ENCODE measurements around the gene PGAM2. TPM values are rescaled to one million over a fixed set of nuclear protein-coding genes. Genes with fewer than 3 reads are reported as not detected.
"Not testable (repeated sequence)": the region's sequence is repeated elsewhere in the genome, so short reads cannot be mapped to it uniquely, and the experiment has no call there.

The PGAM2 gene
- total RNA-seq, 2 donors from 2014 or later, result 1.2 to 1.7 TPM

DNA sequence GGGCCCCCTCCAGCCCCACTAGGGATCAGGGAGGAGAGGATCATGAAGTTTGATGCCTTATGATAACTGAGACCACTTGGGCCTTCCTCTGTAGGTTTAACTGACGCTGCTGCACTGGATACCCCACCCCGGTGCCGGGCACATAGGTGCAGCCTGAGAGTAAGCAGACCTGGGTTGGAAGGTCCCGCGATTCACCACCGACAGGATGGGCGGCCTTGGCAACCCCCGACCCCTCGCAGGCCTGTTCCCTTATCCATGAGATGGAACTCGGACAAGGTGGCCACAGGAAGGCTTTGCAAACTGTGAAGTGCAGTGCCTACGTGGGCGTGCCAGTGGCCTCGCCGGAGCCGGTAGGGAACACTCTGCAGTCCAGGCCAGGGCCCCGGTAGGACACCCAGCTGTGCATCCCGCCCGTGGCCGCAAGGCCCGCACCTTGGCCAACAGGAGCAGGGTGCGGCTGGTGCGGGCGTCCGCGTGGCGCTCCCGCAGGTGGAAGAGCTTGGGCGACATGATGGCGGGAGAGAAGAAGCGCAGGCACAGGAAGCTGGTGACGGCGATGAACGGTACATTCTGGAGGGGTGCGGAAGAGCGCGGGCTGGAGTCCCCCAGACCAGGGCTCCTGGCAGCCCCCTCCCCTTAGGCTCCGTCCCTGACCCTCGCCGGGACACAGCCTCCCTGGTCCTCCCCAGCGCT lies 25.4 kb downstream of the PGAM2 start:
- not testable (repeated sequence) for H3K36me3 Mint-ChIP-seq (ENCODE audit: insufficient read depth in 2 of 2); H3K27me3 Mint-ChIP-seq (ENCODE audit: low read depth); H3K9me3 Mint-ChIP-seq; DNase-seq; H3K27ac Mint-ChIP-seq
- peak; percentile 28 to 41 for ATAC-seq (replicated peaks in 1 of 2)
- Mint-ChIP-seq H3K4me3 (peak overlapping the region; percentile 66 to 88), H3K4me1 (ENCODE audit: low read depth) (peaks cover 13% of the 10 kb centered on the region)

DNA sequence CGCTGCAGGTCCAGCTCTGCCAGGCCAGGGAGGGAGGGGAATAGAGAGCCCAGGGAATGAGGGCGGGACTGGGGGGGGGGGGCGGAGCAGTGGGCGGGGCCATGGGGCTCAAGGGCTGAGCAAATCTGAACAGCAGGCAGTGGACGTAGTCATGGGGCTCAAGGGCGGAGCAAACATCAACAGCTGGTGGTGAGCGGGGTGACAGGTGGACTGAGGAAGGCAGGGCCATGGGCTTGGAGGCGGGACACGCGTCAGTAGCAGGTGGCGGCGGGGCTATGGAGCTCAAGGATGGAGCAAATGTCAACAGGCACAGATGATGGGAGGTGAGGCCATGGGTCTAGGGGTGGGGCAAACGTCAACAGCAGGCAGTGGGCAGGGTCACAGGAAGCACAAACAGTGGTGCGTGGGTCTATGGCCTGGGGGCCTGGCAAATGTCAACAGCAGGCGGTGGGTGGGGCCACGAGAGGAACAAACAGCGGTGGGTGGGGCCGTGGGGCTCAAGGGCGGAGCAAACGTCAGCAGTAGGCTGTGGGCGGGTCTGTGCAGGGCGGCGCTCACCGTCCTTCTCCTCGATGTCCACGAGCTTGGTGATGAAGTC lies 26.3 kb downstream of the PGAM2 start:
- not testable (repeated sequence) for H3K9me3 Mint-ChIP-seq; H3K27ac Mint-ChIP-seq; H3K36me3 Mint-ChIP-seq (ENCODE audit: insufficient read depth in 2 of 2); H3K27me3 Mint-ChIP-seq (ENCODE audit: low read depth)
- peak overlapping the region; percentile 57 to 76 for H3K4me3 Mint-ChIP-seq
- peaks cover 10% of the 10 kb centered on the region for H3K4me1 Mint-ChIP-seq (ENCODE audit: low read depth)
- DNase-seq, result peak; percentile 88 to 91
- ATAC-seq (replicated peaks in 1 of 2), result peak; percentile 71 to 77

DNA sequence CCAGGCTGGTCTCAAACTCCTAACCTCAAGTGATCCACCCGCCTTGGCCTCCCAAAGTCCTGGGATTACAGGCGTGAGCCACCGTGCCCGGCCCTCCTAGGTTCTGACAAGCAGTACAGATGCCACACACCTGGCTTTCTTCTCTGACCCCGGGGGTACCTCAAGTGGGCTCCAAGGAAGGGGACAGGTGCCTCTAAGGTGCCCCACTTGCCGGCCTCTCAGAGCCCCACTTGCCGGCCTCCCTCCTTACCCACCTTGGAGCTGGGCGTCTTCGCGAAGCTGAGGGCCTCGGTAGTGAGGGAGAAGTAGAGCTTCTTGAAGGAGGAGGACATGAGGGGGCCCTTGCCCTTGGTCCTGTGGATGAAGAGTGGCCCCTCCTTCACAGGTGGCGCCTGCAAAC lies 26.8 kb downstream of the PGAM2 start:
- not testable (repeated sequence) for H3K4me3 Mint-ChIP-seq; H3K27ac Mint-ChIP-seq; DNase-seq; H3K36me3 Mint-ChIP-seq (ENCODE audit: insufficient read depth in 2 of 2); H3K9me3 Mint-ChIP-seq; H3K4me1 Mint-ChIP-seq (ENCODE audit: low read depth); H3K27me3 Mint-ChIP-seq (ENCODE audit: low read depth); ATAC-seq (replicated peaks in 1 of 2)

DNA sequence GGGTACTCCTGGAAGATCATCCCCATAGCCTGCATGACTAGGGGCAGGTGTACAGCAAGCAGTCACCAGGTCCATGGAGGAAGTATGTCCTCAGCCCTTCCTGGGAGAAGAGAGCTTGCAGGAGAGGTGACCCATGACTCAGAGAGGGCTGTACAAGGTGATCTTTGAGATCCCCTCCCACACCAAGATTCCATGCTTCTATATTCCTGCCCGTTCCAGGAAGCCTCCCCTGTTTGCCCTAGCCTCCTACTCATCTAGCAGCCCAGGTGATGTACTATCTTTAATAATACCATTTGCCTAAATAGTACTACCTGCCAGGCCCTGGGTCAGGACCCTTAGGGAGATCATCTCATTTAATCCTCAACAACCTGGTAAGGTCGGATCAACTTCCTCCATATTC lies 27.4 kb downstream of the PGAM2 start:
- H3K36me3 Mint-ChIP-seq (ENCODE audit: insufficient read depth in 2 of 2); H3K4me3 Mint-ChIP-seq; H3K27me3 Mint-ChIP-seq (ENCODE audit: low read depth); H3K4me1 Mint-ChIP-seq (ENCODE audit: low read depth); H3K27ac Mint-ChIP-seq; ATAC-seq (replicated peaks in 1 of 2); H3K9me3 Mint-ChIP-seq; DNase-seq: not testable (repeated sequence)

DNA sequence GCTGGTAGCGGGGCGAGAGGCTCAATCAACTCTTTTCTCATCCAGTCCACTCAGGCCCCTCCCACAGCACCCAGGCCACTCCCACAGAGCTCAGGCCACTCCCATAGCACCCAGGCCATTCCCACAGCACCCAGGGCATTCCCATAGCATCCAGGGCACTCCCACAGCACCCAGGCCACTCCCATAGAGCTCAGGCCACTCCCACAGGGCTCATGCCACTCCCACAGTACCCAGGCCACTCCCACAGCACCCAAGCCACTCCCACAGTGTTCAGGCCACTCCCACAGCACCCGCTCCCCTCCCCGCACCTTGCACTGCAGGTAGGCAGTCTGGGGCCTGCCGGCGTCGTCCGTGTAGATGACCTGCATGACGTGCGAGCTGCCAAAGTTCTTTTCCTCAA lies 29.0 kb downstream of the PGAM2 start:
- not testable (repeated sequence) for H3K27ac Mint-ChIP-seq; H3K4me3 Mint-ChIP-seq; H3K4me1 Mint-ChIP-seq (ENCODE audit: low read depth); H3K36me3 Mint-ChIP-seq (ENCODE audit: insufficient read depth in 2 of 2); H3K27me3 Mint-ChIP-seq (ENCODE audit: low read depth); H3K9me3 Mint-ChIP-seq
- peak; percentile 33 to 46 for DNase-seq
- peak; percentile 22 to 26 for ATAC-seq (replicated peaks in 1 of 2)

DNA sequence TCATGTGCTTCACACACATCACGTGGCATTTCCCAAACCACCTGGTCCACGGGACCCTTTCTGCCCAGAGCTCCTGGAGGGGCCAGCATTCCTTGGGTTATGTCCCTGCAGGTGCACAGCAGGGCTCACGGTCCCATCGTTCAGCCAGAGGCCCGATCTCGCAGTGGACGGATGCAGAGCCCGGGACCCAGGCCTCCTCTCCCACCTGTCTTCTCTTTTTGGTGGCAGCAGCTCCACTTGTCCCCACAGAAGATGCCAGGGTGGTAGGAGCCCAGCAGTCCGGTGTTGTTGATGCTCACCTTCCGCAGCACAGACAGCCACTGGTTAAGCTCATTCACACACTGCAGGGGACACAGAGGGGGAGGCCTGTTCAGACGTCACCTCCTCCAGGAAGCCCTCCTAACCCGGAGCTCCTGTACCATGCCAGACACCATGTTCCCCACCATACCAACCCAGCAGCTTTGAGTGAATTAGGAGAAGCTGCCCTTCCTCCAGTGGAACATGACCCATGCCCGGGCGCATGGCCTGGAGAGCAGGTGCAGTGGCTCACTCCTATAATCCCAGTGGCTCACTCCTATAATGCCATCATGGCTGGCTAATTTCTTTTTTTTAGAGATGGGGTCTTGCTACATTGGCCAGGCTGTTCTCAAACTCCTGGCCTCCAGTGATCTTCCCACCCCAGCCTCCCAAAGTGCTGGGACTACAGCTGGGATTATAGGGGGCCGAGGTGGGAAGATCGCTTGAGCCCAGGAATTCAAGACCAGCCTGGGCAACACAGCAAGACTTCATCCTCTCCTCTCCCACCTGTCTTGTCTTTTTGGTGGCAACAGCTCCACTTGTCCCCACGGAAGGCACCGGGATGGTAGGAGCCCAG lies 31.2 kb downstream of the PGAM2 start:
- not testable (repeated sequence) for DNase-seq; ATAC-seq (replicated peaks in 1 of 2); H3K4me1 Mint-ChIP-seq (ENCODE audit: low read depth); H3K27ac Mint-ChIP-seq; H3K27me3 Mint-ChIP-seq (ENCODE audit: low read depth); H3K4me3 Mint-ChIP-seq; H3K36me3 Mint-ChIP-seq (ENCODE audit: insufficient read depth in 2 of 2); H3K9me3 Mint-ChIP-seq

DNA sequence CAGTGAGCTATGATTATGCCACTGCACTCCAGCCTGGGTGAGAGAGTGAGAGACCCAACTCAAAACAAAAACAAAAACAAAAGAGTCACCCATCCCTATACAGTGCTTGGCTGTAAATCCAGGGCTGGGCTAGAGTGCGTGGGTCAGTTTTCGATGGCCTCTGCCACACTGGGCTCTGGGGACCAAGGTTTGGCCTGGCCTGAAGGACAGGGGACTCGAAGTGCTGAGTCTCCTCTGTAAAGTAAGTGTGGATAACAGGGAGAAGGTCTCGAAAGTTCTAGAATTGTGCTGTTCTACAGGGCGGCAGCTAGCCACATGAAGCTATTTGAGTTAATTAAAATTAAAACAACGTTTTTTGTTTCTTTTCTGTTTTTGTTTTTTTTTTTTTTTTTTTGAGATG lies 33.3 kb downstream of the PGAM2 start:
- not testable (repeated sequence) for DNase-seq

DNA sequence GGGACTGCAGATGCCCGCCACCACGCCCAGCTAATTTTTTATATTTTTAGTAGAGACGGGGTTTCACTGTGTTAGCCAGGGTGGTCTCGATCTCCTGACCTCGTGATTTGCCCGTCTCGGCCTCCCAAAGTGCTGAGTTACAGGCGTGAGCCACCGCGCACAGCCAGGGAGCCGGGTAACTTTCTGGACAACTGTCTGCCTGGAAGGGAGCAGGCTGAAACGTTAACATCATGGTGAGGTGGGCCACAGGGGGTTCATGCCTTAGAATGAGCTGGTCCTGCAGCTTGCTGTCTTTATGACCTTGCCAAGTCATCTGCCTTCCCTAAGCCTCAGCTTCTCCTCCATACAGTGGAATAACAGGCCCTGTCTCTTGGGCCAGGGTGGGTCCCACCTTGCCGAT lies 34.0 kb downstream of the PGAM2 start:
- not testable (repeated sequence) for H3K27me3 Mint-ChIP-seq (ENCODE audit: low read depth); ATAC-seq (replicated peaks in 1 of 2); H3K4me3 Mint-ChIP-seq; DNase-seq; H3K36me3 Mint-ChIP-seq (ENCODE audit: insufficient read depth in 2 of 2); H3K4me1 Mint-ChIP-seq (ENCODE audit: low read depth); H3K9me3 Mint-ChIP-seq; H3K27ac Mint-ChIP-seq

More for the DNA sequence above, 33.3 kb downstream of the PGAM2 start:
- not testable (repeated sequence) for ATAC-seq (replicated peaks in 1 of 2); H3K9me3 Mint-ChIP-seq; H3K36me3 Mint-ChIP-seq (ENCODE audit: insufficient read depth in 2 of 2); H3K27ac Mint-ChIP-seq; H3K4me3 Mint-ChIP-seq; H3K4me1 Mint-ChIP-seq (ENCODE audit: low read depth); H3K27me3 Mint-ChIP-seq (ENCODE audit: low read depth)

DNA sequence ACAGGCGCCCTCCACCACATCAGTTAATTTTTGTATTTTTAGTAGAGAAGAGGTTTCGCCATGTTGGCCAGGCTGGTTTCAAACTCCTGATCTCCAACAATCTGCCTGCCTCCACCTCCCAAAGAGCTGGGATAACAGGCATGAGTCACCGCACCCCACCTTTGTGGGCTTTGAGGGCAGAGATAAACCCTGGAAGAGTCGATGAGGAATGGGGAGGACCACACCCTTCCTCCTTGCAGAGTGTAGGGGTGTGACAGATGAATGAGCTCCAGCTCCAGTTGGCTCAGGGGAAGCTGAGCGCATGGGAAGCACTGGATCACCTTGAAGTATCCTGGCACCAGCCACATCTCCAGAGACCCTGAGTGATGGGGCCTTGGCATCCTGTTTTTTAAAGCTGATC lies 35.3 kb downstream of the PGAM2 start:
- not testable (repeated sequence) for H3K9me3 Mint-ChIP-seq; H3K27ac Mint-ChIP-seq; H3K27me3 Mint-ChIP-seq (ENCODE audit: low read depth); DNase-seq; H3K4me3 Mint-ChIP-seq; H3K36me3 Mint-ChIP-seq (ENCODE audit: insufficient read depth in 2 of 2); H3K4me1 Mint-ChIP-seq (ENCODE audit: low read depth)
- ATAC-seq (replicated peaks in 1 of 2), result peak in 1 of 2 donors; percentile 16

DNA sequence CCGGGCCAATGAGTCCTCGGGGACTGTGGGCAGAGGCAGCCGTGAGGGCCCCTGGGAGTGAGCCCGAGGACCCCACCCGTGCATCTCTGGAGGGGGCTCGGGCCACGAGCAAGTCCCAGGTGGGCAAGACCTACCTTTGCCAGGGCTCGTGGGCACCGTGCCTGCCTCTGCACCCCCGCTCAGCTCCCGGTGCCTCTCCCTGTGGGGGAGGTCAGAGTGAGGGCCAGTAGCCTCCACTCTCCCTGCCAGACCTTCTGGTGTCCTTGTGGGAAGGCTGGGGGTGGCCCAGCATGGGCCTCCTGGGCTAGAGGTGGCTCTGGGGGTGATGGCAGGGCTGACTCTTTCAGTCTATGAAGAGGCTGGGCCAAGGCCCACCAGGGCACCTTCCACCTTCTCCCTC lies 35.9 kb downstream of the PGAM2 start:
- H3K4me1 Mint-ChIP-seq (ENCODE audit: low read depth); H3K27me3 Mint-ChIP-seq (ENCODE audit: low read depth); H3K4me3 Mint-ChIP-seq; DNase-seq; ATAC-seq (replicated peaks in 1 of 2); H3K9me3 Mint-ChIP-seq; H3K27ac Mint-ChIP-seq; H3K36me3 Mint-ChIP-seq (ENCODE audit: insufficient read depth in 2 of 2): not testable (repeated sequence)

DNA sequence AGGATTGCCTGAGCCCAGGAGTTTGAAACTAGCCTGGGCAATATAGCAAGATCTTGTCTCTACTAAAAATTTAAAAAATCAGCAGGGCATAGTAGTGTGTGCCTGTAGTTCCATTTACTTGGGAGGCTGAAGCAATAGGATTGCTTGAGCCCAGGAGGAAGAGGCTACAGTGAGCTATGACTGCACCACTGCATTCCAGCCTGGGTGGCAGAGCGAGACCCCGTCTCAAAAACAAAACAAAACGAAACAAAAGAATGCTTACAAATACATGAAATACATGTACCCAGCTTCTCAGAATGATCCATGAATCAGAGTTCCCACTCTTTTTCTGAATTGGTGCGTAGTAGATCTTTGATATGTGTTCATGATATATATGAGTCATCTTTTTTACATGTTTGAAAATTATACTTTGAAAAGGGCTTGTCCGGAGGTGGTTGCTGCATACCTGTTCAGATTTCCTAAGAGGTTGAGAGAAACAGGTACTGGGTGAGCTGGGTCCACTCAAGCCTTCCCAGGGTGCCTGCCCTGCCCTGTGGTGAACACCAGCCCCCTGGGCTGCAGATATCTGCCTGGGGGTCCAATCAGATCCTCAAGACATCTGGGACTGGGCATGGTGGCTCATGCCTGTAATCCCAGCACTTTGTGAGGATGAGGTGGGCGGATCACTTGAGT lies 42.4 kb downstream of the PGAM2 start:
- peak; percentile 15 to 19 for DNase-seq
- peak overlapping the region; percentile 63 to 70 for H3K4me3 Mint-ChIP-seq
- peak overlapping the region; percentile 63 for H3K27ac Mint-ChIP-seq
- not testable (repeated sequence) for H3K27me3 Mint-ChIP-seq (ENCODE audit: low read depth); H3K9me3 Mint-ChIP-seq; H3K36me3 Mint-ChIP-seq (ENCODE audit: insufficient read depth in 2 of 2)
- peak; percentile 43 to 49 for ATAC-seq (replicated peaks in 1 of 2)
- peaks cover 30% of the 10 kb centered on the region for H3K4me1 Mint-ChIP-seq (ENCODE audit: low read depth)

DNA sequence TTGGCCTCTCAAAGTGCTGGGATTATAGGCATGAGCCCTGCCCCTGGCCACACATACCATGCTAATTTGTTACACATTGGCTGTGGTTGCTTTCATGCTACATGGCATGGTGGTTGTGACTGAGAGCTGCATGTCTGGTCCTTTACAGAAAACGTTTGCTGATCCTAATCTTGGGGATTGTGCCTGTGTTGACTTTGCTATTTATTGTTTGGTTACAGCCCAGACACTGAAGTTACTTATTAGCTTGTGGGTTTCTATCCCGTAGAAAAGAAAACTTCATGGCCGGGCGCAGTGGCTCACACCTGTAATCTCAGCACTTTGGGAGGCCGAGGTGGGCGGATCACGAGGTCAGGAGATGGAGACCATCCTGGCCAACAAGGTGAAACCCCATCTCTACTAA lies 43.3 kb downstream of the PGAM2 start:
- not testable (repeated sequence) for H3K4me3 Mint-ChIP-seq; ATAC-seq (replicated peaks in 1 of 2); DNase-seq; H3K27me3 Mint-ChIP-seq (ENCODE audit: low read depth); H3K36me3 Mint-ChIP-seq (ENCODE audit: insufficient read depth in 2 of 2); H3K9me3 Mint-ChIP-seq
- Mint-ChIP-seq H3K4me1 (ENCODE audit: low read depth) (peaks cover 33% of the 10 kb centered on the region), H3K27ac (peak overlapping the region; percentile 46)

DNA sequence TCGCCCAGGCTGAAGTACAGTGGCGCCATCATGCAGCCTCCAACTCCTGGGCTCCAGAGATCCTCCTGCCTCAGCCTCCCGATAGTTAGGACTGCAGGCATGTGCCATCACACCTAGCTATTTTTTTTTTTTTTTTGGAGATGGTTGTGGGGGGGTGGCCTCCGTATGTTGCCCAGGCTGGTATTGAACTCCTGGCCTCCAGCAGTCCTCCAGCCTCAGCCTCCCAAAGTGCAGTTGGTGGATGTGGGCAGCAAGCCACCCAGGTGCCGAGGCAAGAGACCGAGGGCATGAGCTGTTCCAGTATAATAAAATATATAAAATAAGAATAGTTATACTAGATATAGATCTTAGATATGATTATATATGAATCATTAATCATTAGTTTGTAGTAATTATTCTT lies 45.5 kb downstream of the PGAM2 start:
- not testable (repeated sequence) for H3K4me3 Mint-ChIP-seq; DNase-seq; H3K27me3 Mint-ChIP-seq (ENCODE audit: low read depth); H3K27ac Mint-ChIP-seq; ATAC-seq (replicated peaks in 1 of 2); H3K36me3 Mint-ChIP-seq (ENCODE audit: insufficient read depth in 2 of 2); H3K9me3 Mint-ChIP-seq
- peaks cover 33% of the 10 kb centered on the region for H3K4me1 Mint-ChIP-seq (ENCODE audit: low read depth)
